BJ (cell line): Measurements from ENCODE around the gene TSPAN15. TPM values are rescaled to one million over a fixed set of nuclear protein-coding genes. Genes with fewer than 3 reads are reported as not detected.

Source experiments
- CTCF ChIA-PET: fragments of 350-600 bp; formaldehyde crosslinking; extraction: SDS; loops from one replicate; lab custom pipeline; 2021; ENCODE audit warnings: antibody characterized with exemption, inconsistent platforms; lab: Yijun Ruan, JAX
- POLR2A ChIA-PET: fragments of 300-600 bp; sonication (Branson Sonifier 250); formaldehyde crosslinking; extraction: SDS; loops from one replicate; lab custom pipeline; 2021; ENCODE audit warnings: antibody characterized with exemption; lab: Charles Lee
- DNase-seq: peaks from one replicate; pipeline ENCODE4 v3.0.0-alpha.2; 2011; ENCODE audit warnings: low read depth
- H3K27me3 ChIP-seq: 2 replicates; pipeline ENCODE4 v1.6.0; 2011; ENCODE audit warnings: low read length; ENCODE audit not compliant: control insufficient read depth, insufficient read depth
- H3K36me3 ChIP-seq: 2 replicates; pipeline ENCODE4 v1.5.1; 2011; ENCODE audit warnings: low read length; ENCODE audit not compliant: control insufficient read depth, insufficient read depth
- H3K4me3 ChIP-seq: 2 replicates; pipeline ENCODE4 v1.5.1; 2011; ENCODE audit warnings: low read depth, mild to moderate bottlenecking, control low read depth, low read length
- CTCF ChIP-seq: IDR thresholded peaks from 2 replicates; pipeline ENCODE4 v1.5.1; 2011; ENCODE audit warnings: low read depth, mild to moderate bottlenecking, control low read depth, inconsistent platforms, low read length, moderate library complexity; ENCODE audit not compliant: insufficient read depth
- polyA plus RNA-seq: library from polyadenylated mRNA; depleted of rRNA; stranded (reverse); fragments of >200 nt; gene quantifications from 2 replicates; pipeline ENCODE4 v1.2.3, GENCODE V29; 2011

The TSPAN15 gene
- polyA plus RNA-seq, 1 experiment: 0.94 TPM

- CTCF ChIA-PET: interaction anchor here (1.1 to 8.3 kb wide), 5 partner anchors 8 to 89 kb away, joined by 4 to 112 read pairs (median 5); no protein-coding TSS in a partner anchor
Measured at GRCh38 chr10:69426376-69426727, 24.9 kb upstream of the TSPAN15 start.

GRCh38 chr10:69428165-69428564 is 23.1 kb upstream of the TSPAN15 start:
- ChIA-PET CTCF (interaction anchor here (0.8 to 8.3 kb wide), 11 partner anchors 9 to 209 kb away, joined by 3 to 112 read pairs (median 4); no protein-coding TSS in a partner anchor), POLR2A (no interaction called here)
- DNase-seq: no peak
- Histone ChIP-seq H3K27me3 (peaks cover 7% of the 10 kb centered on the region), H3K36me3 (no peaks in the 10 kb centered on the region), H3K4me3 (no peak overlapping the region)
- no peak for TF ChIP-seq CTCF

More at GRCh38 chr10:69426376-69426727, 24.9 kb upstream of the TSPAN15 start:
- no peak for DNase-seq
- Histone ChIP-seq H3K4me3 (no peak overlapping the region), H3K36me3 (no peaks in the 10 kb centered on the region), H3K27me3 (peaks cover 10% of the 10 kb centered on the region)
- POLR2A ChIA-PET: no interaction called here
- TF ChIP-seq CTCF: no peak

GRCh38 chr10:69434169-69434568 is 17.1 kb upstream of the TSPAN15 start:
- no peaks in the 10 kb centered on the region for H3K36me3 ChIP-seq
- ChIA-PET CTCF (interaction anchor here (1.1 to 2.0 kb wide), 4 partner anchors 8 to 74 kb away, joined by 3 to 9 read pairs (median 4); no protein-coding TSS in a partner anchor), POLR2A (no interaction called here)
- H3K27me3 ChIP-seq: no peaks in the 10 kb centered on the region; the same call in 1 of the 2 replicates
- TF ChIP-seq CTCF: no peak
- DNase-seq: no peak
- no peak overlapping the region for H3K4me3 ChIP-seq

DNA sequence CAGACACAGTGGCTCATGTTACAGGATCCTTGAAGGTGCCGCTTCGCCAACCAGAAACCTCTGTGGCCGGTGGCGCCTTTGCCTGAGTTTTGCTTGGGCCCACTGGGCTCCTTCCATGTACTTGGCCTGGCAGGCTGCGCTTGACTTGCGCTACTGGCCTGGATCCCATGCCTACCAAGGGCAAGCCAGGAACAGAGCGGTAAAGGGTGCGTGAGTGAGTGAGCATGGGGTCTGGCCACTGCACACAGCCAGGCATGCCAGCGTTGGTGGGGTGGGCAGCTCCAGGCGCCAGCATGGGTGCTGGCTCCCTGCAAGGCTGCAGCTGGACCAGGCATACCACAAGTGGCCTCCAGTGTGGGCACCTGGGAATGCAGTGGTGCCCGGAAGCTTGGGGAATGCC is 16.3 kb upstream of the TSPAN15 start:
- ChIA-PET POLR2A (no interaction called here), CTCF (interaction anchor here (1.1 to 2.9 kb wide), 3 partner anchors 9 to 72 kb away, joined by 3 to 7 read pairs (median 5); no protein-coding TSS in a partner anchor)
- no peaks in the 10 kb centered on the region; the same call in 1 of the 2 replicates for H3K27me3 ChIP-seq
- H3K36me3 ChIP-seq: no peaks in the 10 kb centered on the region
- DNase-seq: no peak
- TF ChIP-seq CTCF: no peak
- no peak overlapping the region for H3K4me3 ChIP-seq

- Histone ChIP-seq H3K36me3 (no peaks in the 10 kb centered on the region), H3K27me3 (no peaks in the 10 kb centered on the region; the same call in 1 of the 2 replicates), H3K4me3 (no peak overlapping the region)
- no peak for DNase-seq
- TF ChIP-seq CTCF: no peak
- CTCF ChIA-PET: interaction anchor here (2.9 kb wide), 1 partner anchor 71 kb away, joined by 7 read pairs; no protein-coding TSS in a partner anchor
- POLR2A ChIA-PET: no interaction called here
Measured at GRCh38 chr10:69435966-69436520, 15.2 kb upstream of the TSPAN15 start.
